NB4 (cell line): ENCODE measurements around the gene CCL27.

Experiments used
- CTCF ChIP-seq: IDR thresholded peaks from one replicate; pipeline ENCODE4 v1.5.1; 2012; ENCODE audit warnings: low read depth, low read length
- MAX ChIP-seq: IDR thresholded peaks from 2 replicates; pipeline ENCODE4 v1.6.1; 2011; ENCODE audit warnings: low read depth, low read length
- MYC ChIP-seq: IDR thresholded peaks from 2 replicates; pipeline ENCODE4 v1.6.1; 2011; ENCODE audit warnings: low read depth, low read length
- POLR2A ChIP-seq: IDR thresholded peaks from 2 replicates; pipeline ENCODE4 v1.6.1; 2011; ENCODE audit warnings: mild to moderate bottlenecking; ENCODE audit not compliant: insufficient read length; ENCODE audit errors: extremely low read depth

DNA sequence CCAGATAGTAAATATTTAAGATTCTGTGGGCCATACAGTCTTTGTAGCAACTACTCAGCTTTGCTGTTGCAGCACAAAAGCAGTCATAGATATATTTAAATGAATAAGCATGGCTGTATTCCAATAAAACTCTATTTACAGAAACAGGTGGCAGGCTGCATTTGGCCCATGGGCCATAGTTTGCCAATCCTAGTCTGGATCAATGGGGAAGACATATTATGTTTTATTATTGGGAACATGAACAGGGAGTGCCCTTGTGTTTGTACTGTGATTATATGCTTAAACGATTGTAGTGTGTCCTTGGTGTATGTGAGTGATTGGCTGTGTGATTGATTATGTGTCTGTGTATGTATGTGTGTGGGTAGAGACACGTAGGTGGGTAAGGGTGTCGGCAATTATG lies 12.0 kb upstream of the CCL27 start:
- TF ChIP-seq POLR2A (no peak), CTCF (no peak), MAX (no peak), MYC (no peak)
